Umbilical cord (tissue), 2 donors: Measurements from ENCODE around the gene UGT1A8. TPM values are rescaled to one million over a fixed set of nuclear protein-coding genes. Genes with fewer than 3 reads are reported as not detected.

Experiments used
- DNase-seq: peaks from one replicate; pipeline ENCODE4 v3.0.0-alpha.2; 2015; ENCODE audit warnings: low spot score
- total RNA-seq: library from RNA; depleted of rRNA; stranded (reverse); fragments of >200 nt; gene quantifications from one replicate; pipeline ENCODE4 v1.2.3, GENCODE V29; 2014; ENCODE audit warnings: low replicate concordance; ENCODE audit not compliant: insufficient read depth

The UGT1A8 gene
- total RNA-seq, 1 donor from 2014 or later: 6.5 TPM

DNA sequence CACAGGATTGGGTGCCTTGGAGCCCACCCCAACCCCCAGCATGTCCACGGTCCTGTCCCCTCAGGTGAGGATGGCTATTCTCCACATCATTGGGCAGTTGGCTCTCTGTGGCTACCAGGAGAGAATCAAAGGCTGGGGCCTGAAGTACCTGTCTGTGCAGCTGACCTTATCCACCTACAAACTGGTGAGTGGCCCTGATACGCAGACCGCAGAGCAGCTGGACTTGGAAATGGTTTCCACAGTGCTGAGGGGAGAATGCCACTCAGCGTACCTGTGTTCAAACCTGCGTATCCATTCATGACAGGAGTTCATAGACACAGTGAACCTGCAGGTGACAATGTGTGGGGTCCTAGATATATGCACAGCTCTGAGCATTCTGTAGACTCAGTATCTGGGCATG lies 182.3 kb downstream of the UGT1A8 start:
- DNase-seq: no peak

- no peak for DNase-seq
Measured at GRCh38 chr2:233800208-233800607, 182.8 kb downstream of the UGT1A8 start.

DNA sequence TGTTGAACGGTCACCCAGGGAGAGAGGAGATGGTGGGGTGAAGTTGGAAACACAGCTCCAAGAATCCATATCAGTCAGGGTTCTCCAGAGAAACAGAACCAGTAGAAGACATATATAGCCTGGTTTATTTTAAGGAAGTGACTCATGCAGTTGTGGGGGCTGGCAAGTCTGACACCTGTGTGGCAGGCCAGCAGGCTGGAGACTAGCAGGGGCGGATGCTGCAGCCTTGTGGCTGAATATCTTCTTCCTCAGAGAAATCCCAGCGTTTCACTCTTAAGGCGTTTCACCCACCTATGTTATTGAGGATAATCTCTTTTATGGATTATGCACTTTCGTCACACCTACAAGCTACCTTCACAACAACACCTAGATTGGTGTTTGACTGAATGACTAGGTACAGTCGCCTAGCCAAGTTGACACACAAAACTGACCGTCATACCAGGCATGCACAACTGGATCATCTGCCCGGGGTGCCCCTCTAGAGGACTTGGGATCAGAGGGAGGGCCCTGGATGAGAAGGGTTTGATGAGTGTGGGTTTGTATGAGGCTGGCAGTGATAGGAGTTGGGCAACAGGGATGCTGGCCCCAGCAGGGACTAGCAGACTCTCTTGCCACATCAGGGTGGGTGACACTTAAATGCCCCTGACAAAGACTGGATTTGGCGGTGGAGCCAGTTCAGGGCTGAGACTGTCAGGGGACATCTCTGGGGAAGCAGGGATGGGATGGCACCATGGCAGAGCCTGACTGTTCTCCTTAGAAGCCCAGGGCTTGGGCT lies 184.1 kb downstream of the UGT1A8 start:
- DNase-seq: no peak

- no peak for DNase-seq
Measured at GRCh38 chr2:233802132-233802815, 184.8 kb downstream of the UGT1A8 start.

- DNase-seq: no peak
Measured at GRCh38 chr2:233803292-233803911, 186.0 kb downstream of the UGT1A8 start.

DNA sequence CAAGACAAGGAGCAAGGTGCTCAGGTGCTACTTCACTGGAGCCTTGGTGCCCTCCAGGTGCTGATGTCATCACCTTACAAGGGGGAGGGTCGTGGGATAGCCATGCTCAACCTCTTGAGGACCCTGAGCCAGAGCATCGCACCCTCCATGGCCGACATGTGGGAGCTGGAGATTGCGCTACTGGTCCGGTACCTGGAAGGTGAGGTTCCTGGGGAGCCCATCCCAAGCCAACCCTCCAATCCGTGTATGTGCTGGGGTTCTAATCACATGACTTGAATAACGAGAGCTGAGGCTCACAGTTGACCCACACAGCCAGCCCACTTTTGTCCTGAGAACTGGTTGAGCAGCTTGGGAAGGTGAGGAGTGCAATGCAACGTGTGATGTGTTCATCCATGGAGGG lies 186.6 kb downstream of the UGT1A8 start:
- no peak for DNase-seq

DNA sequence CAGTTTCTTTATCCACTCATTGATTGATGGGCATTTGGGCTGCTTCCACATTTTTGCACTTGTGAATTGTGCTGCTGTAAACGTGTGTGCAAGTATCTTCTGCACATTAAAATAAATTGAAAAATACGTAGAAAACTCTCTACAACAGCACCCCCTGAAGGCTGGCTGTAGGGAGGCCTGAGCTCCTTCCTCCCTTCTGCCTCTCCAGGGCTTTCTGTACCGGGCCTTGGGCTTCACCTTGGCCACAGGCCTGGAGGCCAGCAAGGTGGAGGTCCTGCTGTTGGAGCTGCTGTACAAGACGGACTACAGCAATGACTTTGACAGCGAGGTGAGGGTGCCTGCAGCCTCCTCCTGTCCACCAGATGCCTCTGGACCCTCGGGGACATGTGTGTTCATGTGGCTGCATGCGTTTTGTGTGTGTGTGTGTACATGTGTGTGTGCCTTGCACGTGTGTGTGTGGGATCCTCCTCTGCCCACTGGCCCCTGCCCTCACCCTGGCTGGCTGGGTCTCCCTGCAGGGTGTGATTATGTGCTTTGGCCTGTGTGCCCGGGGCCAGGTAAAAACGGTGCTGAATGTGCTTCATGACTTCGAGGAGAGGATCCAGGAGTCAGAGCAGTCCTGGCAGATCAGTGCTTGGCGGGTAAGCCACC lies 189.9 kb downstream of the UGT1A8 start:
- DNase-seq: no peak

DNA sequence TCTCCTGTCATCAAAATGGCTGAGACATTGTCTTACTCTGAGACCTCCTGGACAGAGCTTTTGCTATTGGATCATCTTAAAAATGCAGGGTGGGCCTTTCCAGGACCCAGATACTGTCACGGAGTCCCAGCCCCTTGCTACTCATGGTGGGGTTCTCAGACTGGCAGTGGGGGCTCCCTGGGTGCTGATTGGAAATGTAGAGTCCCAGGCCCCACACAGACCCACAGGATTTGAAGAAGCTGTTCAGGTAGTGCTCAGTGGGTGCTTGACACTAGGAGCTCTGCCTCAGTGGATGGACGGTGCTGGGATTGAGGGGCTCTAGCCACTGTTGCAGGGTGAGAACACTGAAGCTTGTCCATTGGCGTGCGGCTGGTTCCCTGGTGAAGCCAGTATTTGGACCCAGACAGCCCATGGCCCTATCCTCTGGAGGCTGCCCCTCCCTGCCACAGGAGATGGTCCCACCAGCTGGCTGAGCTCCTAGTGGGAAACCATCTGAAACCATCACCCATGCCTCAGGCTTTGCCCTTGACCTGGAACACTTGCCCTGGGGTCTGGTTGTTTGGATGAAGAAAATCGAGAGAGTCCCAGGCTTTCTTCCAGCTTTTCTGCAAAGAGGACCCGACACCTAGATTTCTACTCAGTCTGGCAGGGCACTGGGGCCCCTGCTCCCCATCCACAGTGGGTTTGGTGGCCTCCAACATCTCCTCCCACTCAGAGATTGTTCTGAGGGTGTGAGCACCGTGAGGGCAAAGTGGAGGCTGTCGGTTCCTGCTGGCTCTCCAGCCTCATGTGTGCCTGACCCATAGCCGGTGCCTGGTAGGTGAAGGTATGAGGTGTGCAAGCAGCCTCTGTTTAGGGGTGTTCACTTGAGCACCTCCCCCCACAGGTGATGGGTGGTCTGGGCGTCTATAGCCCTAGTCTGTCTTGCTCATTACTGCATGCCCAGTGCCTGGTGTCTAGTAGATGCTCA lies 190.8 kb downstream of the UGT1A8 start:
- no peak for DNase-seq

DNA sequence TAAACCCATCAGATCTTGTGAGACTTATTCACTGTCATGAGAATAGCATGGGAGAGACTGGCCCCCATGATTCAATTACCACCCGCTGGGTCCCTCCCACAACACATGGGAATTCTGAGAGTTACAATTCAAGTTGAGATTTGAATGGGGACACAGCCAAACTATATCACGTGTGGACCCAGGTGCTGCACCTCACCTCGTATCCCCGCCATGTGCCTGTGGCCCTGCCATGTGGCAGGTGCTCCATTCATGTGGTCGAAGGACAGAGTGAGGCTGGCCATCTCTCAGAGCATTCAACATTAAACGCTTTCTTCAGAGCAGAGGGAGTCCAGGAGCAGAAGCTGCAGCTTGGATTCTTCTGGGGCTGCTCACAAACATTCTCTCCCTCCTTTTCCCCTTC lies 193.0 kb downstream of the UGT1A8 start:
- DNase-seq: no peak

DNA sequence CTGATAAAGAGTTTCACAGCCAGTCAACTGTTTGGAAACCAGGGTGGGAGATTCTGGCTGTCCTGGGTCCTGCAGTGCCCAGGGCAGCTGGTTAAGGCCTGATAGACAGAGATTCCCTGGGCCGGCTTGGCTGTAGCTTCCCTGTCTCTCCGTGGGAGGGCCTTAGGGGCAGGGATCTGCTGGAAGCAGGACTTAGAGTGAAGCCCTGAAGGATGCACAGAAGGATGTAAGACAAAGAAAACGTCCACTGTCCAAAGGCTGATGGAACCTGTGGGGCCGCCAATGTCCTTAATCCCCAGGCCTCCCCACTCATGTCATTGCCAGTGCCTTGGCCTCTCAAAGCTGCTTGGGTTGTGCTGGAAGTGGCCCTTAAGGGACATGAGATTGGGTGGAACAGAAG lies 193.7 kb downstream of the UGT1A8 start:
- DNase-seq: no peak

- no peak for DNase-seq
Measured at GRCh38 chr2:233811732-233812131, 194.3 kb downstream of the UGT1A8 start.

DNA sequence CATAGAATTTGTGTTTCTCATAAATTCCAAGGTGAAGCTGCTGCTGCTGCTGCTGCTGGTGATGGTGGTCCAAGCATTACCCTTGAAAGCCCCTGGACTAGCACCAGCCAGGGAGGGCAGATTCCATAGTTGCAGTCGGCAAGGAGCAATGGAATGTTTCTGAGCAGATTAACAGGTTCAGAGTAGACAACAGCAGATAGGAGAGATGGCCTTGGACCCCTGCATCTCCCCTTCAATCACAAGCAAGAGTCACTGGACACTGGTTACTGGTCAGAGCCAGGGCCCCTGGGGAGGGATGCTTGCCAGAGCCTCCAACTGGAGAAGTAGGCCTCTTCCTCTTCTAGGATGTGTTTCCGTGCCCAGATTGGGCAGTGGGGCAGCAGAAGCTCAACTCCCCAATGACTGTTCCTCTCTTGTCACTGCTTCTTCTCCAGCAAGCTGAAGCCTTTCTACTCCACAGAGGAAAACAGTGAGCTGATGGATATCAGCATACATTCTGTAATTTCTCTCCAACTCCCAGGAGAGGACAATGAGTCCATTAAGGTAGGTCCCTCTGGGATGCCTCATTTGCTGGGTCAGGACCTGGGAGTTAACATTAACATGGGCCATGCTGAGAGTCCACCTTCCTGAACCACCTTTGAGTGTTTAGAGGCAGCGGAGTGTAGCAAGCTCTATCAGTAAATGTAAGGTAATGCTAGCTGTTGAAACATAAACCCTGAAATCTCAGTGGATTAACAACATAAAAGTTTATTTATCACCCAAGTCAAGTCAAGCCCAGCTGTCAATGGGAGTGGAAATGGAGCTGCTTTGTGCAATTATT lies 196.0 kb downstream of the UGT1A8 start:
- DNase-seq: no peak

DNA sequence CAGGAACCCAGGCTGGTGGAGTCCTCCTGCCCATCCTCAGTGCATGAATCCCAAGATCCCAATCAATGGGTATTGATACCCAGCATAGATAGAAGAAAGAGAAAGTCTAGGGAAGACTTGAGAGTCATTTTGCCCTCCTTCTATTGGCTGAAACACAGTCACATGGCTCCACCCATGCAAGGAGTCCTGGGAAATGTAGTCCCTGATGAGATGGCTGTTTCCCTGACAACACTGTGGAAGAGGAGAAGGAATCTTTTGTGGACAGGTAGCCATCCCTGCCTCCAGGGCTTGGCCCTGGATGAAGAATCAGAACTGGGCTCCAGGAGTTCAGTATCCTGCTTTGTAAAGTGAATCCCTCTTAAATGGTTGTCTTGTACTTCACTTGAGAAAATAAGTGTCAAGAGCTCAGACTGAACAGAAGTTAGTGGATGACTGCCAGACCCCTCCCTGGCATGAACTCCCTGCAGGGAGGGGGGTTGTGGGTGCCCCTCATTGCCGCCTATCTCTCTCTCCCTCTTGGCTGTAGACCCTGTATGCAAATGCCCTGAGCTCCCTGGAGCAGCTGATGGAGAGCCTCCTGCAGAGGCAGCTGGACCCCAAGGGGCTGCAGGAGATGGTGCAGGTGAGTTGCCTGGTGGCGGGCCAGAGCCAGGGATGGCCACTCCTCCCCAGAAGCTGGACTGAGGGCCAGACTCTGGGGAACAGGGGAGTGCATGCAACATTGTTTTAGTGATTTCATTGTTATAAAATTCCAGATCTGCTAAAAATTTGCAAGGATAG lies 196.8 kb downstream of the UGT1A8 start:
- DNase-seq: no peak

DNA sequence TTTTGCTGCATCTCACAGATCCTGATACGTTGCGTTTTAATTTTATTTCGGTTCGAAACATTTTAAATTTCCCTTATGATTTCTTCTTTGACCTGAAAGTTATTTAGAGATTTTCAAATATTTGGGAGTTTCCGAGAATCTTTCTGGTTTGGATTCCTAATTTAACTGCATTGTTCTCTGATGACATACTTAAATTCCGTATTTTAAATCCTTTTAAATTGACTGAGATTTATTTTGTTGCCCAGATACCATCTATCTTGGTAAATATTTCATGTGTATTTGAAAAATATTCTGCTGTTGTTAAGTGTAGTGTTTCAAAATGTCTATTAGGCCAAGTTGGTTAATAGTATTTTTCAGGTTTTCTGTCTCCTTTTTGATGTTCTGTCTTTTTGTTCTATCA lies 198.4 kb downstream of the UGT1A8 start:
- DNase-seq: no peak

DNA sequence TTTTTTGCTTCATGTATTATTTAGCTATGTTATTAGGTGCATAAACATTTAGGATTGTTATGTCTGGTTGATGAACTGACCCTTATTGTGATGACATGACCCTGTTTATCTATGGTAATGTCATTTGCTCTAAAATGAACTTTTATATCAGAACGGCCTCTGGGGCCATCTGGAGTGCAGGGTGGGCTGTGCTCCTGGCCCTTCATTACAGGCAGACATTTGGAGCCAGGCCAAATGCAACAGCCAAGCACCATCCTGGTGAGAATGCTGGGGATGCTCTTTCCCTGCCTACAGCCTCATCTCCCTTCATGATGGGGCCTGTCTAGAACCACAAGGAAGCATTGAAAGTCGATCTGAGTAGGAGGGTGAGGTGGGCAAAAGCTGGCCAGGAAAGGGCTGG lies 198.9 kb downstream of the UGT1A8 start:
- DNase-seq: no peak

GRCh38 chr2:233816771-233817170 lies 199.3 kb downstream of the UGT1A8 start:
- DNase-seq: peak; percentile 55

DNA sequence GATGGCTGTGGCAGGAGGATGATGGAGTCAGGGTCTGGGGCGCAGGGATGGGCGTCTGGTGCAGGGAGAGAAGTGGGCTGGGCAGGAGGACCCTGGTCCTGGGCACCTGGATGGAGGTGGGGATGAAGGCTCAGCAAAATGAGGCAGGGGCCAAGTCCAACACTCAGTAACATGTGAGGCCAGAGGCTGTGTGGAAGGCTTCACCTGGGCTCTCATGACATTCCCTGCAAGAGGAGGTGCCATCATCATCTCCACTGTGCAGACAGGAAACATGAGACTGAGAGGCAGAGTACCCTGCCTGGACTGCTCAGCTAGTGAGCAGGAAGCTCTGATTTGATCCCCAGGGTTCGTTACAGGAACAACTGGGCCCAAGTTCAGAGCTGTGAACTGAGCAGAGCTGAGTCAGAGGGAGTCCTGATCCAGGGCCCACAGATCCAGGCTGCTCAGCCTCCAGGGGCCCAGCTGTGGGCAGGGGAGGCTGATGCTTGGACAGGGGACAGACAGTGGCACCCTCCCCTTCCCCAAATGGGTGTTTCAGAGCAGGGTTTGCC lies 200.0 kb downstream of the UGT1A8 start:
- peak; percentile 52 for DNase-seq

- no peak for DNase-seq
Measured at GRCh38 chr2:233817995-233818638, 200.7 kb downstream of the UGT1A8 start.
